Cardiac muscle cell (in vitro differentiated cells and primary cell): ENCODE results near the gene PAMR1. TPM values are rescaled to one million over a fixed set of nuclear protein-coding genes. Genes with fewer than 3 reads are reported as not detected.
A peak's percentile ranks its signal among the peaks of the same experiment; 100 is the strongest.

Experiments
- DNase-seq, 2 donors: peaks; one replicate each; pipeline versions ENCODE4 v3.0.0 to v3.0.0-alpha.2; 2010 to 2017; ENCODE audit warnings: low read depth in 1 of 2, low spot score in 1 of 2
- H3K27ac ChIP-seq: fragments of 200-600 bp; sonication (generic); 2 replicates; pipeline ENCODE4 v1.5.1; 2016
- H3K27me3 ChIP-seq: fragments of 200-600 bp; sonication (generic); 2 replicates; pipeline ENCODE4 v1.6.0; 2016; ENCODE audit warnings: control low read depth
- H3K36me3 ChIP-seq: fragments of 200-600 bp; sonication (generic); 2 replicates; pipeline ENCODE4 v1.5.1; 2016; ENCODE audit warnings: control low read depth
- H3K4me1 ChIP-seq: fragments of 200-600 bp; sonication (generic); 2 replicates; pipeline ENCODE4 v1.8.1; 2017; ENCODE audit warnings: low read depth, mild to moderate bottlenecking, mixed run types
- H3K4me3 ChIP-seq: fragments of 200-600 bp; sonication (generic); 2 replicates; pipeline ENCODE4 v1.5.1; 2016; ENCODE audit warnings: mild to moderate bottlenecking
- H3K9me3 ChIP-seq: fragments of 200-600 bp; sonication (generic); 2 replicates; pipeline ENCODE4 v1.5.1; 2017; ENCODE audit warnings: low read depth, mild to moderate bottlenecking, control low read depth
- CTCF ChIP-seq: IDR thresholded peaks from 2 replicates; pipeline ENCODE4 v1.5.1; 2012; ENCODE audit warnings: low read depth, mild to moderate bottlenecking, low read length
- polyA plus RNA-seq: library from polyadenylated mRNA; unstranded; fragments of >200 nt; fragmentation: Nextera tagmentation; extraction: Ambion mirVana; gene quantifications from 2 replicates; pipeline ENCODE4 v1.2.1, GENCODE V29; 2016
- total RNA-seq: library from RNA; depleted of rRNA; stranded (reverse); fragments of >200 nt; gene quantifications from 2 replicates; pipeline ENCODE4 v1.2.3, GENCODE V29; 2016

The PAMR1 gene
- total and polyA plus RNA-seq, 2 experiments from 2014 or later: 0.15 to 0.77 TPM

DNA sequence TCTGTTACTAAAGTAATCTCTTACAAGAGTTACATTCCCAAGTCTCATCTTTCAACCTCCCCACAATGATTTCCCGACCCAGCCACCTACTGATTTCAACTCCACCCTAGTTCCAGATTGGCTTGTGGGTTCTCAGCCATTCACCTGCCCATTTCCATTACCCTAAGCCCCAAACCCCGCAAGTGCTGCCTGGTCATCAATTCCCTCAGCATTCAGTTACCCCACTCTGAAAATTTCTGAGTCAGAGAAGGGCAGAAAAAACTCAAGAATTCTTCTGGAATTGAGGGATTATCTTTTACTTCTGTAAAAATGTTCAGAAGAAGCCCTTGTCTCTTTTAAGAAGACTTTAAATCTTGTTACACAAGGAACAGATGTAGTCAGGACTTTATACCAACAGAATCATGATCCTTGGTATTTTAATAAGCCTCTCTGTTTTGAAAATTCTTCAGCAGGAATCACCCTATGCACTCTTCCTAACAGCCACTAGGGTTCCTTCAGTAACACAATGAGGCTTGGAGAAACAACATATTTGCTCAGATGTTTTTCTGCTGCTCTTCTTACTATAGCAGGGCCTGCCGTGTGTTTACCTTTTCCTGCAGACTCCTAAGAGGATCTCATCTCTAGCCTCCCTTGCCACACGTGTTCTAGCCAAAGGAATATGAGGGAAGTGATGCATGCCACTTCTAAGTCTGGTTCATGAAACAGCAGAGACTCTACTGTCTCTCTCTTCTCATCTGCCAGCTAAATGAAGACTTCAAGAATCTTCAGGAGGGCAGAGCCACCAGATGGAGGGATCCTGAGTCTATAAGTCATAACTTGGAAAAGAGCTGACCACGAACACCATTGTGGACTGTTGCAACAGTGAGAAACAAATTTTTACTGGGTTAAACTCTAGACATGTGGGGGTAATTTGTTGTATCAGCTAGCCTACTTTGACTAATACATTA is 29.3 kb upstream of the PAMR1 start:
- Histone ChIP-seq H3K27ac (no peak overlapping the region), H3K4me1 (peaks cover 8% of the 10 kb centered on the region), H3K9me3 (no peaks in the 10 kb centered on the region), H3K4me3 (no peak overlapping the region), H3K36me3 (no peaks in the 10 kb centered on the region), H3K27me3 (no peaks in the 10 kb centered on the region)
- peak; percentile 46 for TF ChIP-seq CTCF
- DNase-seq: peak in 1 of 2 donors; percentile 34

DNA sequence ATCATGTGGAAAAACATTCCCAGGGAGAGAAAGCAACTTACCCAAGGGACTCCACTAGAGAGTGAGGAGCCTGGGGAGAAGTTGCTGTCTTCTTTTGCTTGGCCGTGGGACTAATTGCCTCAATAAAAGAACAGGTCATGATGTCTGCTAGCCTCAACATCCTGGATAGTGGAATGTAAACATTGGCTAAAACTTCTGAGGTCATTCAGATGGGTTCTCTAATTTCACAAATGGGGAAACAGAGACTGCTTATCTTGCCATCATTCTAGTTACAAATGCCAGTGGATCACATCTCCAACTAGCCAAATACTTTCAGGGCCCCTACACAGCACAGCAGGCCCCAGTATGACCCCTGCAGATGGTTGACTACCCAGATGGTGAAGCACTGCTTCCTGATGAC is 28.4 kb upstream of the PAMR1 start:
- Histone ChIP-seq H3K9me3 (no peaks in the 10 kb centered on the region), H3K27me3 (no peaks in the 10 kb centered on the region), H3K4me1 (peaks cover 14% of the 10 kb centered on the region), H3K4me3 (no peak overlapping the region), H3K27ac (no peak overlapping the region), H3K36me3 (no peaks in the 10 kb centered on the region)
- no peak for TF ChIP-seq CTCF
- peak in 1 of 2 donors; percentile 42 for DNase-seq

- no peak for DNase-seq
- H3K36me3 ChIP-seq: no peaks in the 10 kb centered on the region
- no peak for TF ChIP-seq CTCF
- H3K4me1 ChIP-seq: peaks cover 14% of the 10 kb centered on the region
- no peaks in the 10 kb centered on the region for H3K27me3 ChIP-seq
- H3K27ac ChIP-seq: no peak overlapping the region
- H3K9me3 ChIP-seq: no peaks in the 10 kb centered on the region
- H3K4me3 ChIP-seq: no peak overlapping the region
These were observed 27.6 kb upstream of the PAMR1 start for GRCh38 chr11:35553021-35553420.

GRCh38 chr11:35552616-35553015 is 27.2 kb upstream of the PAMR1 start:
- TF ChIP-seq CTCF: no peak
- DNase-seq: no peak
- H3K4me1 ChIP-seq: peaks cover 14% of the 10 kb centered on the region

DNA sequence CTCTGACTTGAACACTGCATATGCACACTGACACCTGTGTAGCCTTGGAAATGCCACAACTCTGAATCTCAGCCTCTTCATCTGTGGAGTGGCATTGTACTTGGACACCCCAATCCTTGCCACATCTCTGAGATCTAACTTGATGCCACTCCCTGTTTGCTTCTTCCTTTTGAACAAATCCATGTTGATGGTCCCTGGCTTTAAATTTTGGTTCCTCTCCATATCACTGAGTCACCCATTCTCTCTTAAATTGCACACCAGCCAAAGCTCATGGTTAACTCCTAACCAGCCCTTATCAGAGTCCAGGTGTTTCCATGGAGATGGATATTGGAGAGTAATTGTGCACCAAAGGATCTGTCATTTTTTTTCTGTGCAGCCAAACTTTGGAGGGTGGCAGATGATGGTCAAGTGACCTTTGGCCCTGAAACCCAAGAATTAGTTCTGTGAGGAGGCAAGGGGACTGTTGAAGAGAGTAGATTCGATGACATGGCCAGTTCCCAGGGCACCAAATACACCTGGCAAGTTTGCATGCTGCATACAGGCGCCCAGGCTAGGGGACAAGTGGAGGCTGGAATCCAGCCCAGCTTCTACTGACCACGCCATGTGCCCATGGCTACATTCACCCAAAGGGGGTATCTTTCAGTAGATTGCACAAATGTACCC is 25.1 kb upstream of the PAMR1 start:
- no peak for TF ChIP-seq CTCF
- DNase-seq: no peak
- Histone ChIP-seq H3K4me3 (no peak overlapping the region), H3K27ac (peak overlapping the region; percentile 74), H3K4me1 (peaks cover 14% of the 10 kb centered on the region), H3K36me3 (no peaks in the 10 kb centered on the region), H3K9me3 (no peaks in the 10 kb centered on the region), H3K27me3 (no peaks in the 10 kb centered on the region)

More at GRCh38 chr11:35552616-35553015, 27.2 kb upstream of the PAMR1 start:
- no peaks in the 10 kb centered on the region for H3K36me3 ChIP-seq
- H3K27me3 ChIP-seq: no peaks in the 10 kb centered on the region
- no peak overlapping the region for H3K27ac ChIP-seq
- H3K4me3 ChIP-seq: no peak overlapping the region
- no peaks in the 10 kb centered on the region for H3K9me3 ChIP-seq
